GM21528 (cell line): Measurements from ENCODE around the gene ZFYVE16.
"Not testable (repeated sequence)": the region's sequence is repeated elsewhere in the genome, so short reads cannot be mapped to it uniquely, and the experiment has no call there.

ENCODE experiments used
- ATAC-seq: cut with Tn5 transposase; IDR thresholded peaks from one replicate; pipeline ENCODE4 v1.9.1; 2021; ENCODE audit warnings: mild to moderate bottlenecking, moderate library complexity; ENCODE audit not compliant: unreplicated experiment, low FRiP score

Gene ZFYVE16

GRCh38 chr5:80483636-80484232, 75.9 kb downstream of the ZFYVE16 start:
- no peak for ATAC-seq

DNA sequence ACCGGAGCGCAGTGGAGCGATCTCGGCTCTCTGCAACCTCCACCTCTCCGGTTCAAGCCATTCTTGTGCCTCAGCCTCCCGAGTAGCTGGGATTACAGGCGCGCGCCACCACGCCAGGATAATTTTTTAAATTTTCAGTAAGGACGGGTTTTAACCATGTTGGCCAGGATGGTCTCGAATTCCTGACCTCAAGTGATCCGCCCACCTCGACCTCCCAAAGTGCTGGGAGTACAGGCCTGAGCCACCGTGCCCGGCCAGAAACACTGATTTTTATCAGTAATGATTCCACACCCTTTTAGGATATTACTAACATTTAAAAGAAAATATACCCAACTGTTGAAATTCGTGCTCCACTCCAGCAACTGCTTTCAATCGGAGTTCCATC, 79.6 kb downstream of the ZFYVE16 start:
- no peak for ATAC-seq

DNA sequence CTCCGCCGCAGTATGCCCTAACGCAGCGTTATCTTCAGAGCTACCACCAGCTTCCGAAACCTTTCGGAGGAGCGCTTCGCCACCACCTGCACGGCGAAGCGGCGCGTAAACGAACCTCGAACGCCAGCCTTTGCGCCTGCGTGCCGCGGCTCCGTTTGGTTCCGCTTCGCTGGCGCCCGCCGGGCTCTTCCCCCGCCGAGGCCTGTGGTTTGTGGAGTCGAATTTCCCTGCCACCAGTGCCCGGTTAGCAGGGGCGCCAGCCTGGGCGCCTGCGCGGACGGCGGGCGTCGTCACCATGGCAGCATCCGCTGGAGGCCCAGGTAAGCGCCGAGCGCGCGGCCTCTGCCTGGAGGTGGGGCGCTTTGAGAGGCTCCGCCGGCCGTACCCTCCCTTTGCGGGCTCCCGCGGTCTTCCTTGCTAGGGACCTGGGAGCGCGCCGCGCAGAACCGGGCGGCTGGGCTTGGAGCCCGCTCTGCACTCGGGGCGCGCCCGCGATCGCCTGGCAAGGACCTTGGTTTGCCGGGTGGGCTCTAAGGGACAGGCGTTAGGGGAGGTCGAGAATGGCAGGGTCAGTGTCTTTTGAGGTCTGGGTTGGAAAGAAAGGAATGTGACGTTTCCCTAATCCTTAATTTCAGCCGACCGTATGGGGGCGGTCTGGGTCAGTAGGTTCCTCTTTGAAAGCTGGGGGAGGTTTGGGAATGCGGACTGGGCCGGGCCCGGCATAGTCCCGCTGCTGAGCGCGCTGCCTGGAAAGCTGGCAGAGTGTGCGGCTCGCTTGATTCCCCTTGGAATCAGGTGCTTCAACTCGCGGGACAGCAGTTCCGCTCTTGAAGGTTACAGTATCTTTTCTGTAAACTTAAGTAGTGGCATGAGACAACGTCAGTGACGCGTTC, 80.2 kb downstream of the ZFYVE16 start, which contains the start of gene FAM151B:
Gene FAM151B, plus strand, starts transcription at position 272 of the 893 bp plus-strand sequence. Its CDS starts 24 bp downstream, at position 296.
- peak; percentile 84 for ATAC-seq

DNA sequence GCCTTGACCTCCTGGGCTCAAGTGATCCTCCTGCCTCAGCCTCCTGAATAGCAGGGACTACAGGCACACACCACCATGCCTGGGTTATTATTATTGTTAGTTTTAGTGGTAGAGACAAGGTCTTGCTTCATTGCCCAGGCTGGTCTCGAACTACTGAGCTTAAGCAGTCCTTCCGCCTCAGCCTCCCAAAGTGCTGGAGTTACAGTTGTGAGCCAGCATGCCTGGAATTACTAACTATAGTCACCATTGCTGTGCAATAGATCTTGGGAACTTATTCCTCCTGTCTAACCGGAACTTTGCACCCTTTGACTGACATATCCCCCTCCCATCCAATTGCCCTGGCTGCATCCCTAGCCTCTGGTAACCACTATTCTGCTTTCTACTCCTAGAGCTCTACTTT, 83.4 kb downstream of the ZFYVE16 start:
- ATAC-seq = no peak

DNA sequence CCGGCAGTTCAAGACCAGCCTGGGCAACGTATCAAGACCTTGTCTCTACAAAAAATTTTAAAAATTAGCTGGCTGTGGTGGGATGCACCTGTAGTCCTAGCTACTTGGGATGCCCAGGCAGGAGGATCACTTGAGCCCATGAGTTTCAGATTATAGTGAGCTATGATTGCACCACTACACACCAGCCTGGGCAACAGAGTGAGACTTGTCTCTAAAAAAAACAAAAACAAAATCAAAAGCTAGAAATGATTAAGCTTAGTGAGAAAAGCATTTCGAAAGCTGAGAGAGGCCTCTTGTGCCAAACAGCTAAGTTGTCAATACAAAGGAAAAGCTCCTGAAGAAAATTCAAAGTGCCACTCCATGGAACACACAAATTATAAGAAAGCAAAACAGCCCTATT, 84.9 kb downstream of the ZFYVE16 start:
- ATAC-seq = no peak

DNA sequence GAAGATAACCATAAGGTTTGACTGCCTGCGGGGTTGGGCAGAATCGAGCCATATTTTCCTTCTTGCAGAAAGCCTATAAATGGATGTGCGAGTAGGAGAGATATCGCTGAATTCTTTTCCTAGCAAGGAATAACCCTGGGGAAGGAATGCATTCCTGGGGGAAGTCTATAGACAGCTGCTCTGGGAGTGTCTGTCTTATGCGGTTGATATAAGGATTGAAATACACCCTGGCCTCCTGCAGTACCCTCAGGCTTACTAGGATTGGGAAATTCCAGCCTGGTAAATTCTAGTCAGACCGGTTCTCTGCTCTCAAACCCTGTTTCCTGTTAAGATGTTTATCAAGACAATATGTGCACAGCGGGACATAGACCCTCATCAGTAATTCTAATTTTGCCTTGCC, 85.6 kb downstream of the ZFYVE16 start:
- ATAC-seq = not testable (repeated sequence)

- ATAC-seq = no peak
Observed at GRCh38 chr5:80495891-80496290, 88.0 kb downstream of the ZFYVE16 start.

- ATAC-seq = no peak
Observed at GRCh38 chr5:80502800-80503199, 94.9 kb downstream of the ZFYVE16 start.

- ATAC-seq = no peak
Observed at GRCh38 chr5:80503641-80504040, 95.8 kb downstream of the ZFYVE16 start.

DNA sequence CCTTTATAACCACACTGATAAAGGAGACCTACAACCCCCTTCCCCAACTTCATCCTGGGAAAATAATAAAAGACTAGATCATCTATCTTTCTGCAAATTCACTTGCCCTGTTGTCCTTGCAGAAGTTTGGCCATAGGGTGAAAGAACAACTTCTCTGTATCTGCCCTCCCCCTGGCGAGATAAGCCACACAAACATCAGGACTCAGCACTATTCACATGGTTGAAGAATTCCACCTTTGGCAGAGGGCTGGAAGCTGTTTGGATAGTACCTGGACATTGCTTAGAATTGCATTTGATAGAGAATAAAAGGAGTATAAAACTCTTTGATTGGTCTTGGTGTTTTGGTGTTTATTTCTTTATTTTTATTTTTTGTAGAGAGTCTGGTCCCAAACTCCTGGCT, 97.0 kb downstream of the ZFYVE16 start:
- ATAC-seq = no peak

GRCh38 chr5:80507663-80508062, 99.8 kb downstream of the ZFYVE16 start:
- ATAC-seq = no peak

- no peak for ATAC-seq
Observed at GRCh38 chr5:80508844-80509243, 101.0 kb downstream of the ZFYVE16 start.

- ATAC-seq = no peak
Observed at GRCh38 chr5:80509362-80509761, 101.5 kb downstream of the ZFYVE16 start.

DNA sequence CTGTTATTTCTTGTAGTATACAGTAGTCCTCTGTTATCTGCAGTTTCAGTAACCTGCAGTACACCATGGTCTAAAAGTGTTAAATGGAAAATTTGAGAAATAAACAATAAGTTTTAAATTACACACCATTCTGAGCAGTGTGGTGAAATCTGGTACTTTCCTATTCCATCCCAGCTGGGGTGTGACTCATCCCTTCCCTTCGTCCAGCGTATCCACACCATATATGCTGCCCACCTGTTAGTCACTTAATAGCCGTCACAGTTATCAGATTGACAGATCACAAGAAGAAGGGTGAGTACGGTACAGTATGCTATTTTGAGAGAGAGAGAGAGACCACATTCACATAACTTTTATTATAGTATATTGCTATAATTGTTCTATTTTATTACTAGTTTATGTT, 109.0 kb downstream of the ZFYVE16 start:
- no peak for ATAC-seq
